ENCODE data around the gene CAPN15.
A peak's percentile ranks its signal among the peaks of the same experiment; 100 is the strongest.

GRCh38 chr16:589658-590187 lies 62.2 kb downstream of the CAPN15 start, which contains the start of gene RAB40C:
- TF ChIP-seq CTCF (IDR thresholded peaks at IDR 0.05) = peak in 1 of 6 experiments; percentile 26
- TF ChIP-seq POLR2A (IDR thresholded peaks at IDR 0.05) = no peak

Measured in Peyer's patch (tissue), 4 donors.